ENCODE data around the gene HINFP.
"Not testable (repeated sequence)": the region's sequence is repeated elsewhere in the genome, so short reads cannot be mapped to it uniquely, and the experiment has no call there.

The HINFP gene

DNA sequence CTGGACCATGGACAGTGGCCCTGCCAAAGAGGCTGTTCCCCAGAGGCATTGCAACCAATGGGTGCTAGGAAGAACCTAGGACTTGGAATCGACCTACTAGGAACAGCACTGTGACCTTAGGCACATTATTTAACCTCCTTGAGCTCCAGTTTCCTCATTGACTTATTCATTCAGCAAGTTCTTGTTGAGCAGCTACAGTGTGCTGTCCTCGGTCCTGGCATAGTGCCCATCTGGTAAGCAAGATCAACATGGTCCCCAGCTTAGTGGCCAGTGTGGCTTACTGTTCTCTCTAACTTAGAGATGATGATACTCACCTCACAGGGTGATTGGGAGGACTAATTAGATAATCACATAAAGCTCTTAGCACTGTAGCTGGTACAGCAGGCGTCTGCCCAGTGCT lies 35.7 kb downstream of the HINFP start:
- TF ChIP-seq, protein P1, sequence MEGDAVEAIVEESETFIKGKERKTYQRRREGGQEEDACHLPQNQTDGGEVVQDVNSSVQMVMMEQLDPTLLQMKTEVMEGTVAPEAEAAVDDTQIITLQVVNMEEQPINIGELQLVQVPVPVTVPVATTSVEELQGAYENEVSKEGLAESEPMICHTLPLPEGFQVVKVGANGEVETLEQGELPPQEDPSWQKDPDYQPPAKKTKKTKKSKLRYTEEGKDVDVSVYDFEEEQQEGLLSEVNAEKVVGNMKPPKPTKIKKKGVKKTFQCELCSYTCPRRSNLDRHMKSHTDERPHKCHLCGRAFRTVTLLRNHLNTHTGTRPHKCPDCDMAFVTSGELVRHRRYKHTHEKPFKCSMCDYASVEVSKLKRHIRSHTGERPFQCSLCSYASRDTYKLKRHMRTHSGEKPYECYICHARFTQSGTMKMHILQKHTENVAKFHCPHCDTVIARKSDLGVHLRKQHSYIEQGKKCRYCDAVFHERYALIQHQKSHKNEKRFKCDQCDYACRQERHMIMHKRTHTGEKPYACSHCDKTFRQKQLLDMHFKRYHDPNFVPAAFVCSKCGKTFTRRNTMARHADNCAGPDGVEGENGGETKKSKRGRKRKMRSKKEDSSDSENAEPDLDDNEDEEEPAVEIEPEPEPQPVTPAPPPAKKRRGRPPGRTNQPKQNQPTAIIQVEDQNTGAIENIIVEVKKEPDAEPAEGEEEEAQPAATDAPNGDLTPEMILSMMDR (conservative IDR thresholded peaks at IDR 0.05; ENCODE audit: low read length): no peak
- DNase-seq (ENCODE audit: low read depth): no peak
- H3K4me3 ChIP-seq (ENCODE audit: low read length): no peak overlapping the region

DNA sequence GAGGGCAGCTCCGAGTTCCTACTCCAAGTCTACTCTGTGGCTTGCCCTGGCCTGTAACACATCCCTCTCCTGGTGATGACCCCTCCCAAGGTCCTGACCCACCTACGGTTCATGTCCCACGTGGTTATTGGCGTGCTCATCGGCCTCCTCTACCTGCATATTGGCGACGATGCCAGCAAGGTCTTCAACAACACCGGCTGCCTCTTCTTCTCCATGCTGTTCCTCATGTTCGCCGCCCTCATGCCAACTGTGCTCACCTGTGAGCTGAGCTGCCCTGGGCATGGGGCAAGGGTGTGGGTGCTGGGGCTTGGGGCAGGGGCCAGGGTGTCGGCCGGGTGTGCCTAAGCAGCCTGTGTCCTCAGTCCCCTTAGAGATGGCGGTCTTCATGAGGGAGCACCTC lies 37.1 kb downstream of the HINFP start:
- no peak for DNase-seq (ENCODE audit: low read depth)
- TF ChIP-seq, protein P1 (conservative IDR thresholded peaks at IDR 0.05; ENCODE audit: low read length): no peak
- H3K4me3 ChIP-seq (ENCODE audit: low read length): no peak overlapping the region

DNA sequence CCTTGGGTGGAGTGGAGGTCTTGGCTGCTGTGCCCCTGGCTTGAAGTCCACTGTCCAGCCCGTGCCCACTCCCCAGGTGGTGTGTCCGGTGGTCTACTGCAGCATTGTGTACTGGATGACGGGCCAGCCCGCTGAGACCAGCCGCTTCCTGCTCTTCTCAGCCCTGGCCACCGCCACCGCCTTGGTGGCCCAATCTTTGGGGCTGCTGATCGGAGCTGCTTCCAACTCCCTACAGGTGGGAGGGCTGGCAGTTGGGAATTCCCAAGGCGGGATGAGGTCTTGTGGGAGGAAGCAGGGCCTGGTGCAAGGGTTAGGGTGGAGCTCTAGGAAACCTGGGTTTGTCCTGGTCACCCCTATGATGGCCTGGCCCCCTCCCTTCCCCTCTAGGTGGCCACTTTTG lies 38.8 kb downstream of the HINFP start:
- no peak overlapping the region for H3K4me3 ChIP-seq (ENCODE audit: low read length)
- TF ChIP-seq, protein P1 (conservative IDR thresholded peaks at IDR 0.05; ENCODE audit: low read length): no peak
- DNase-seq (ENCODE audit: low read depth): no peak

DNA sequence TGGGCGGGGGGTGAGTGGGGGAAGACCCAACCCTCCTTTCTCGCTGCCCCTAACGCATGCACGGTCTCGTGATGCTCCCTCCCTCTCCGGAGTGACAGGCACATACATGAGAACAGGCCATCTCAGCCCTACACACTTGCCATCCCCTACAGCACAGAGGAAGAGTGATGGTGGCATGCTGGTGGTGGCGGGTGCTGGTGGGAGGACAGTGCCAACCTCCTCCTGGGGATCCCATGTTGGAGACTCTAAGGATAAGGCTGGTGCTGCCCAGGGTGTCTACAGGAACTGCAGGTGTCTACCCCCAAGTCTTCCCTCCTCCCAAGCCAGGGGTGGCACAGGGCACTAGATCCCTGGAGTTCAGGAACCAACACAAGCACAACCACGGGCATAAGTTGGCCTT lies 40.5 kb downstream of the HINFP start:
- TF ChIP-seq, protein P1 (conservative IDR thresholded peaks at IDR 0.05; ENCODE audit: low read length): no peak
- no peak overlapping the region for H3K4me3 ChIP-seq (ENCODE audit: low read length)
- no peak for DNase-seq (ENCODE audit: low read depth)

DNA sequence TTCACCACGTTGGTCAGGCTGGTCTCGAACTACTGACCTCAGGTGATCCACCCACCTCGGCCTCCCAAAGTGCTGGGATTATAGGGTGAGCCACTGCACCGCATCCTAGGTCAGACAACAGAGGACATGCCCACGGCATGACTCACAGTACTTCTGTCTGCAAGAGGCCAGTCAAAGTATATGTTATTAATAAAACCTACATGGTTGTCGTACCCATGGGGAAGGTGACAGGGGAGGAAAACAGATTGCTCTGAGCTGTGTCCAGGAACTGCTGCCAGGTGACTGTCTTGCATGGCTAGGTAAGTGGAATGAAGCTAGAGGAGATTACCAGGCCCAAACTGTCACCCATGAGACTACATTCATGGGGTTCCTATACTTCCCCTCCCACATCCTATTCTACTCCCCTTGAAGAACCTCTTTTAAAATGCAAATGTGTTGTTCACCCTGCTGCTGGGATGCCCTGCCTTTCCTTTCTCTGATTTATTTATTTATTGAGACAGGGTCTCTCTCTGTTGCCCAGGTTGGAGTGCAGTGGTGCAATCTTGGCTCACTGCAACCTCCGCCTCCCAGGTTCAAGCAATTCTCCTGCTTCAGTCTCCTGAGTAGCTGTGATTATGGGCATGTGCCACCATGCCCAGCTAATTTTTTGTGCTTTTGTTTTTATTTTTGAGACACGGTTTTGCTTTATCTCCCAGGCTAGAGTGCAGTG lies 45.1 kb downstream of the HINFP start:
- TF ChIP-seq, protein P1 (conservative IDR thresholded peaks at IDR 0.05; ENCODE audit: low read length): no peak
- H3K4me3 ChIP-seq (ENCODE audit: low read length): no peak overlapping the region
- peak; percentile 71 for DNase-seq (ENCODE audit: low read depth)

DNA sequence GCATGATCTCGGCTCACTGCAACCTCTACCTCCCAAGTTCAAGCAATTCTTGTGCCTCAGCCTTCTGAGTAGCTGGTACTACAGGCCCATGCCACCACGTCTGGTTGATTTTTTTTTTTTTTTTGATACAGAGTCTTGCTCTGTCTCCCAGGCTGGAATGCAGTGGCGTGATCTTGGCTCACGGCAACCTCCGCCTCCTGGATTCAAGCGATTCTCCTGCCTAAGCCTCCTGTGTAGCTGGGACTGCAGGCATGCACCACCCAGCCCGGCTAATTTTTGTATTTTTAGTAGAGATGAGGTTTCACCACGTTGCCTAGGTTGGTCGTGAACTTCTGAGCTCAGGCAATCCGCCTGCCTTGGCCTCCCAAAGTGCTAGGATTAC lies 45.7 kb downstream of the HINFP start:
- not testable (repeated sequence) for H3K4me3 ChIP-seq (ENCODE audit: low read length); DNase-seq (ENCODE audit: low read depth)

DNA sequence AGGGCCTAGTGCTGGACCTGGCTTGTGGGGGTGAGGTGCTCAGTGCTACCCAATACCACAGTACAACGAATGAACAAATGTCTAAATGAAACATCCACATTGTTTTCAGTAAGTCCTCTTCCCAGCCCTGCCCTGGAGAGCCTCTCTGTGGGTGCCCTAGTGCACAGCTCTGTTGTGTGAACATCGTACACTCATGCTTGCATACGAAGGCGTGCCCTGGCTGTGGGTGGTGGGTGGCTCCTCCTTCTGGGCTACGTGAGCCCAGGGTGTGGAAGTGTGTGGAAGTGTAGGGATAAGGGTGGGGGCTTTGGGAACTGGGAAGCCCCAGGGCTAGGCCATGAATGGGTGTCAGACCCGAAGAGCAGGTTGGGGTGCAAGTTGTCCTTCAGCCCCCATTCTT lies 46.6 kb downstream of the HINFP start:
- no peak for DNase-seq (ENCODE audit: low read depth)
- no peak overlapping the region for H3K4me3 ChIP-seq (ENCODE audit: low read length)

More for the DNA sequence above, 46.6 kb downstream of the HINFP start:
- TF ChIP-seq, protein P1 (conservative IDR thresholded peaks at IDR 0.05; ENCODE audit: low read length): no peak

All from AG10803 (cell line).